Natural killer cell (primary cell): Measurements from ENCODE around the gene PCBP3. TPM values are rescaled to one million over a fixed set of nuclear protein-coding genes. Genes with fewer than 3 reads are reported as not detected.
"Not testable (repeated sequence)": the region's sequence is repeated elsewhere in the genome, so short reads cannot be mapped to it uniquely, and the experiment has no call there.

ENCODE experiments used
- ATAC-seq, 3 donors: fragments of 150-1000 bp in 2 of 3; fragments of 200-7000 bp in 1 of 3; cut with Tn5 transposase; 1 replicate in 1 of 3; 2 replicates in 2 of 3; pipeline ENCODE4 v1.10.0; 2021; ENCODE audit warnings: mild to moderate bottlenecking in 2 of 3, moderate library complexity in 2 of 3
- DNase-seq, 2 donors: peaks; one replicate each; pipeline versions ENCODE4 v3.0.0 to v3.0.0-alpha.2; 2013 to 2021; ENCODE audit warnings: mixed read lengths in 1 of 2
- H3K27ac ChIP-seq: one replicate; pipeline ENCODE4 v1.5.1; 2013; ENCODE audit warnings: mild to moderate bottlenecking, low read length
- H3K27me3 ChIP-seq: one replicate; pipeline ENCODE4 v1.6.1; 2013; ENCODE audit warnings: low read length; ENCODE audit not compliant: control insufficient read depth, insufficient read depth
- H3K36me3 ChIP-seq: one replicate; pipeline ENCODE4 v1.6.1; 2013; ENCODE audit warnings: low read length; ENCODE audit not compliant: control insufficient read depth, insufficient read depth
- H3K4me1 ChIP-seq: one replicate; pipeline ENCODE4 v1.6.1; 2013; ENCODE audit warnings: low read length; ENCODE audit not compliant: control insufficient read depth, insufficient read depth
- H3K4me3 ChIP-seq: one replicate; pipeline ENCODE4 v1.5.1; 2013; ENCODE audit warnings: low read length
- H3K9me3 ChIP-seq: one replicate; pipeline ENCODE4 v1.6.1; 2013; ENCODE audit warnings: low read length; ENCODE audit not compliant: control insufficient read depth, insufficient read depth
- H3K27ac Mint-ChIP-seq, 2 donors: one replicate each; pipeline ENCODE4 v1.8.0; 2022; ENCODE audit warnings: mild to moderate bottlenecking in 2 of 2, mixed read lengths in 2 of 2, moderate library complexity in 1 of 2
- H3K27me3 Mint-ChIP-seq, 2 donors: one replicate each; pipeline ENCODE4 v1.8.0; 2022; ENCODE audit warnings: low read depth in 2 of 2, mixed read lengths in 2 of 2
- H3K36me3 Mint-ChIP-seq: one replicate; pipeline ENCODE4 v1.8.0; 2022; ENCODE audit warnings: mixed read lengths
- H3K4me1 Mint-ChIP-seq, 2 donors: one replicate each; pipeline ENCODE4 v1.8.0; 2022; ENCODE audit warnings: mixed read lengths in 2 of 2
- H3K4me3 Mint-ChIP-seq: one replicate; pipeline ENCODE4 v1.8.0; 2022; ENCODE audit warnings: mild to moderate bottlenecking, moderate library complexity, mixed read lengths
- H3K9me3 Mint-ChIP-seq, 2 donors: one replicate each; pipeline ENCODE4 v1.8.0; 2022; ENCODE audit warnings: mixed read lengths in 2 of 2
- CTCF ChIP-seq: fragments of 200-600 bp; IDR thresholded peaks from one replicate; pipeline ENCODE4 v1.8.0; 2022; ENCODE audit warnings: antibody characterized with exemption
- WGBS: methylation state at CpG from one replicate; pipeline ENCODE4 v1.1.7; 2013; ENCODE audit warnings: missing lambda C conversion rate; ENCODE audit not compliant: insufficient coverage; 5-methylcytosine and 5-hydroxymethylcytosine counted together
- intact Hi-C: fragments of 100-400 bp; cut with micrococcal nuclease; formaldehyde crosslinking; loops from one replicate; pipeline ENCODE4 v1.14.2; 2022
- total RNA-seq, 4 donors: library from RNA; stranded (reverse); fragments of 120-200 nt in 1 of 4; gene quantifications; one replicate each; pipeline versions ENCODE4 v1.2.3 to v1.2.4, GENCODE V29; 2013 to 2022

PCBP3 gene
- total RNA-seq, 3 donors from 2014 or later (not counting 1 experiment from before 2014, with no cell fraction given): 0.50 to 3.0 (median 0.52) TPM

GRCh38 chr21:45713613-45714012 is 70.1 kb downstream of the PCBP3 start:
- no peak for TF ChIP-seq CTCF
- H3K4me1 ChIP-seq: no peaks in the 10 kb centered on the region
- WGBS: 86% methylated on average over 6 of the region's 6 CpGs
- H3K4me3 Mint-ChIP-seq: no peak overlapping the region
- no peak for ATAC-seq
- intact Hi-C loops: no loop called here
- H3K4me1 Mint-ChIP-seq: no peaks in the 10 kb centered on the region
- no peaks in the 10 kb centered on the region for H3K36me3 Mint-ChIP-seq
- no peak for DNase-seq
- H3K27me3 ChIP-seq: peaks cover 3% of the 10 kb centered on the region
- H3K9me3 Mint-ChIP-seq: peaks cover 3% of the 10 kb centered on the region in 2 donors
- no peak overlapping the region for H3K27ac ChIP-seq
- H3K27me3 Mint-ChIP-seq: peaks cover 22 to 34% of the 10 kb centered on the region in 2 donors
- no peak overlapping the region for H3K4me3 ChIP-seq
- no peaks in the 10 kb centered on the region for H3K36me3 ChIP-seq
- H3K27ac Mint-ChIP-seq: no peak overlapping the region
- no peaks in the 10 kb centered on the region for H3K9me3 ChIP-seq

GRCh38 chr21:45715441-45715840 is 71.9 kb downstream of the PCBP3 start:
- intact Hi-C loops: no loop called here
- Mint-ChIP-seq H3K9me3 (peaks cover 3% of the 10 kb centered on the region in 2 donors), H3K27me3 (peaks cover 25 to 41% of the 10 kb centered on the region in 2 donors), H3K27ac (no peak overlapping the region), H3K4me1 (no peaks in the 10 kb centered on the region), H3K36me3 (no peaks in the 10 kb centered on the region), H3K4me3 (no peak overlapping the region)
- no peaks in the 10 kb centered on the region for H3K4me1 ChIP-seq
- TF ChIP-seq CTCF: no peak
- 100% methylated on average over 1 of the region's 1 CpG for WGBS
- DNase-seq: no peak
- ATAC-seq: no peak
- peaks cover 3% of the 10 kb centered on the region for H3K27me3 ChIP-seq
- no peak overlapping the region for H3K4me3 ChIP-seq
- no peak overlapping the region for H3K27ac ChIP-seq
- H3K9me3 ChIP-seq: no peaks in the 10 kb centered on the region
- no peaks in the 10 kb centered on the region for H3K36me3 ChIP-seq

GRCh38 chr21:45718413-45718812 is 74.9 kb downstream of the PCBP3 start:
- H3K4me1 ChIP-seq: no peaks in the 10 kb centered on the region
- H3K9me3 ChIP-seq: no peaks in the 10 kb centered on the region
- 92% methylated on average over 5 of the region's 5 CpGs for WGBS
- DNase-seq (no peak), ATAC-seq (no peak)
- peaks cover 3% of the 10 kb centered on the region for H3K27me3 ChIP-seq
- Mint-ChIP-seq H3K9me3 (no peaks in the 10 kb centered on the region), H3K4me1 (no peaks in the 10 kb centered on the region), H3K27ac (no peak overlapping the region), H3K36me3 (no peaks in the 10 kb centered on the region), H3K4me3 (no peak overlapping the region), H3K27me3 (peaks cover 21 to 34% of the 10 kb centered on the region in 2 donors)
- intact Hi-C loops: no loop called here
- H3K27ac ChIP-seq: no peak overlapping the region
- no peak for TF ChIP-seq CTCF
- no peaks in the 10 kb centered on the region for H3K36me3 ChIP-seq
- no peak overlapping the region for H3K4me3 ChIP-seq

GRCh38 chr21:45719177-45719802 is 75.8 kb downstream of the PCBP3 start:
- H3K4me1 ChIP-seq: no peaks in the 10 kb centered on the region
- DNase-seq: no peak
- no peaks in the 10 kb centered on the region for H3K9me3 ChIP-seq
- Mint-ChIP-seq H3K4me1 (peaks cover 2% of the 10 kb centered on the region in 2 donors), H3K4me3 (no peak overlapping the region), H3K36me3 (no peaks in the 10 kb centered on the region), H3K27me3 (peaks cover 17 to 34% of the 10 kb centered on the region in 2 donors), H3K27ac (no peak overlapping the region), H3K9me3 (no peaks in the 10 kb centered on the region)
- H3K36me3 ChIP-seq: no peaks in the 10 kb centered on the region
- 86% methylated on average over 5 of the region's 6 CpGs for WGBS
- no peak for TF ChIP-seq CTCF
- intact Hi-C loops: no loop called here
- peaks cover 3% of the 10 kb centered on the region for H3K27me3 ChIP-seq
- H3K27ac ChIP-seq: no peak overlapping the region
- H3K4me3 ChIP-seq: no peak overlapping the region
- ATAC-seq: no peak

- H3K27ac ChIP-seq, H3K9me3 ChIP-seq, intact Hi-C loops: not testable (repeated sequence)
Measured at GRCh38 chr21:45720204-45720603, 76.7 kb downstream of the PCBP3 start.

More at GRCh38 chr21:45720204-45720603, 76.7 kb downstream of the PCBP3 start:
- ATAC-seq, H3K9me3 Mint-ChIP-seq, H3K4me3 ChIP-seq, DNase-seq, H3K27ac Mint-ChIP-seq, H3K4me1 ChIP-seq, H3K4me3 Mint-ChIP-seq, H3K36me3 Mint-ChIP-seq, H3K36me3 ChIP-seq, H3K27me3 ChIP-seq: not testable (repeated sequence)
- WGBS: no CpG with 5 or more reads among the region's 1 CpG
- peaks cover 19 to 34% of the 10 kb centered on the region in 2 donors for H3K27me3 Mint-ChIP-seq
- peaks cover 6 to 10% of the 10 kb centered on the region in 2 donors for H3K4me1 Mint-ChIP-seq
